ENCODE measurements around the gene IGLL5.

Gene IGLL5

DNA sequence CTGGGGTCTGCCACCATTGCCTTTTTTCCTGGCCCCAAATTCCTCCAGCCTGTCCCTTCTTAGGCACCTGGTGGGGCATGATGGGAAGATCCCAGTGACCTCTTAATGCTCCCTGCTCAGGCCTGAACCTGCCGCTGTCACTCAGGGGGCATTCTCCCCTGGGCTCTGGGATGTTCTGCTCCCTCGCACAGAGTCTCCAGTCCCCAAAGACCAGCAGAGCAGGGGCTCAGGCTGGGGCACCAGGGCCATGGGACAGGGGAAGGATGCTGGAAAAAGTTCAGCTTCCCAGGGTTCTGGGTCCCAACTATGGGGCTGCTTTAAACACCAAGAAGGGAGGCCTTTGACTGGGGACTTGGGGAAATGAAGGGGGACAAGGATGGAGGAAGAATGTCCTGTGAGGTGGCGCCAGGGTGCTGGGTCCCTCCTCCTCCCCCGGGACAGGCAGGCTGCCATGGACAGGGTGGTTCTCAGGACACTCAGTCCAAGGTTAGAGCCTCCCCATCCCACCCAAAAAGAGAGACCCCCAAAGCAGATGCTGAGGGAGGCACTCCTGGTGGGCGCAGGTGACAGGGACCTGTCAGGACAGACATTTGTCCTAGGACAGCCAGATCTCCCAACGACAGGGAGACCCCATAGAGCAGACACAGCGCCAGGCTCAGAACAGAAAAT, 30.8 kb downstream of the IGLL5 start:
- CTCF ChIA-PET: no interaction called here

DNA sequence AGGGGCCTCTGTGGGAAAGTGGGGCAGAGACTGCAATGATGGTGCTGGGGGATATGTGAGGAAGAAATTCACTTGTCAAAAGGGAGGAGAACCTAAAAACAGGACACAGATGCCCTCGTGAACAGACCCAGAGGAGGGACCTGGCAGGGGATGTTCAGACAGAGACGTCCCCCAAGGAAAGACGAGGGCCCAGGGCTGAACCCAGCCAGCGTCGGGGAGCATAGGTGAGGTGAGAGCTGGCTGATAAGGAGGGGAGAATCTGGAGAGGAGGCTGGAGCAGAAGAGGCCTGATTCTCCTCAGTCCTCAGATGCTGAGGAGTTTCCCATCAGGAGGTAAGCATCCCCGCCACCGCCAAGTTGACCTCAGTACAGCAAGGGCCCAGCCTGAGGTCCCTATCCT, 31.4 kb downstream of the IGLL5 start:
- POLR2A ChIA-PET: no interaction called here
- CTCF ChIA-PET: interaction anchor here (1.1 kb wide), 1 partner anchor 17 kb away, joined by 3 read pairs; no protein-coding TSS in a partner anchor

More for the DNA sequence above, 30.8 kb downstream of the IGLL5 start:
- Histone ChIP-seq H3K27ac (ENCODE audit: extremely low read depth, low read depth, low read length) (no peak overlapping the region), H3K9me3 (ENCODE audit: control insufficient read depth, insufficient read depth, low read depth, low read length) (no peaks in the 10 kb centered on the region), H3K4me1 (ENCODE audit: control insufficient read depth, insufficient read depth, low read length) (no peaks in the 10 kb centered on the region), H3K4me3 (ENCODE audit: low read depth, low read length) (no peak overlapping the region), H3K36me3 (ENCODE audit: control insufficient read depth in 2 of 2, insufficient read depth in 1 of 2, low read length in 2 of 2) (no peaks in the 10 kb centered on the region)
- no peak for TF ChIP-seq ZNF701 (tag by site-specific recombination; IDR thresholded peaks at IDR 0.05)
- TF ChIP-seq ZNF174 (tag by site-specific recombination; IDR thresholded peaks at IDR 0.05): no peak
- no peak for TF ChIP-seq ZNF791 (tag by site-specific recombination; IDR thresholded peaks at IDR 0.05)
- POLR2A ChIA-PET: no interaction called here

DNA sequence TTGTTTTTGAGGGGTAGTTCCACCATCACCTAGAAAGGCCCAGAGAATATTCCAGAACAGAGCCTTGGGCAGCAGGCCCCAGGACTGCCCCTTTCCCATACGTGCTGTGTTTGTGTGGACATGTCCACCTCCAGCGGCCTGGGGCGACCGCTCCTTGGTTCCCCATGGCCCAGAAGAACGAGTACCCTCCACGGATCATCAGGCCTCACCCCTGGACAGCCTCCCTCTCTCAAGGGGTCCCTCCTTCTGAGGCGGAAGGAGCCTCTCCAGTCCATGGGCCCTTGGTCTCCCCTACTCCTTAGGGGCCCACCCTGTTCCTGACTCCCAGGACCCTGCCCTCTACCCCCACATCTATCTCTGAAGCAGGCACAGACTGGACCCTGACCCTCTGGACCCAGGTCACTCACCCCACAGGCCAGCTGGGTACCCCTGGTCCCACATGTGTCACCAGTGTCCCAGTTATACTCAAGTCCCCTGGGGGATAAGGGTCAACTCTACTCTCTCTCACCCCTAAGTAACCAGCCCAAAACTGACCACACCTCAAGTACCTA, 32.6 kb downstream of the IGLL5 start:
- H3K9me3 ChIP-seq (ENCODE audit: control insufficient read depth, insufficient read depth, low read depth, low read length): no peaks in the 10 kb centered on the region
- no peaks in the 10 kb centered on the region for H3K36me3 ChIP-seq (ENCODE audit: control insufficient read depth in 2 of 2, insufficient read depth in 1 of 2, low read length in 2 of 2)
- ChIA-PET POLR2A (no interaction called here), CTCF (interaction anchor here (0.7 to 1.1 kb wide), 2 partner anchors 16 to 23 kb away, joined by 3 read pairs; no protein-coding TSS in a partner anchor)
- no peak overlapping the region for H3K27ac ChIP-seq (ENCODE audit: extremely low read depth, low read depth, low read length)
- no peaks in the 10 kb centered on the region for H3K4me1 ChIP-seq (ENCODE audit: control insufficient read depth, insufficient read depth, low read length)
- no peak overlapping the region for H3K4me3 ChIP-seq (ENCODE audit: low read depth, low read length)
- TF ChIP-seq ZNF157 (tag by site-specific recombination; IDR thresholded peaks at IDR 0.05) (no peak), REPIN1 (tag by site-specific recombination; IDR thresholded peaks at IDR 0.05; ENCODE audit: low read depth) (no peak), ZNF133 (tag by site-specific recombination; IDR thresholded peaks at IDR 0.05) (no peak), ZNF510 (tag by site-specific recombination; IDR thresholded peaks at IDR 0.05; ENCODE audit: insufficient replicate concordance) (no peak), ZNF670 (tag by site-specific recombination; IDR thresholded peaks at IDR 0.05; ENCODE audit: low read depth) (no peak), ZNF404 (tag by site-specific recombination; IDR thresholded peaks at IDR 0.05) (no peak), ZSCAN16 (tag by site-specific recombination; IDR thresholded peaks at IDR 0.05) (no peak), TCF7L2 (IDR thresholded peaks at IDR 0.05; ENCODE audit: borderline replicate concordance, low read depth, low read length) (no peak), ZBTB17 (tag by site-specific recombination; IDR thresholded peaks at IDR 0.05) (no peak), ZBTB7A (tag by site-specific recombination; IDR thresholded peaks at IDR 0.05; ENCODE audit: low read depth) (no peak)
- TF ChIP-seq, protein P1, sequence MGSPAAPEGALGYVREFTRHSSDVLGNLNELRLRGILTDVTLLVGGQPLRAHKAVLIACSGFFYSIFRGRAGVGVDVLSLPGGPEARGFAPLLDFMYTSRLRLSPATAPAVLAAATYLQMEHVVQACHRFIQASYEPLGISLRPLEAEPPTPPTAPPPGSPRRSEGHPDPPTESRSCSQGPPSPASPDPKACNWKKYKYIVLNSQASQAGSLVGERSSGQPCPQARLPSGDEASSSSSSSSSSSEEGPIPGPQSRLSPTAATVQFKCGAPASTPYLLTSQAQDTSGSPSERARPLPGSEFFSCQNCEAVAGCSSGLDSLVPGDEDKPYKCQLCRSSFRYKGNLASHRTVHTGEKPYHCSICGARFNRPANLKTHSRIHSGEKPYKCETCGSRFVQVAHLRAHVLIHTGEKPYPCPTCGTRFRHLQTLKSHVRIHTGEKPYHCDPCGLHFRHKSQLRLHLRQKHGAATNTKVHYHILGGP (tag by site-specific recombination; IDR thresholded peaks at IDR 0.05): no peak
- TF ChIP-seq, protein P2, sequence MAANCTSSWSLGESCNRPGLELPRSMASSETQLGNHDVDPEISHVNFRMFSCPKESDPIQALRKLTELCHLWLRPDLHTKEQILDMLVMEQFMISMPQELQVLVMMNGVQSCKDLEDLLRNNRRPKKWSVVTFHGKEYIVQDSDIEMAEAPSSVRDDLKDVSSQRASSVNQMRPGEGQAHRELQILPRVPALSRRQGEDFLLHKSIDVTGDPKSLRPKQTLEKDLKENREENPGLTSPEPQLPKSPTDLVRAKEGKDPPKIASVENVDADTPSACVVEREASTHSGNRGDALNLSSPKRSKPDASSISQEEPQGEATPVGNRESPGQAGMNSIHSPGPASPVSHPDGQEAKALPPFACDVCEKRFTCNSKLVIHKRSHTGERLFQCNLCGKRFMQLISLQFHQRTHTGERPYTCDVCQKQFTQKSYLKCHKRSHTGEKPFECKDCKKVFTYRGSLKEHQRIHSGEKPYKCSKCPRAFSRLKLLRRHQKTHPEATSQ (tag by site-specific recombination; IDR thresholded peaks at IDR 0.05): no peak
- TF ChIP-seq, protein P3, sequence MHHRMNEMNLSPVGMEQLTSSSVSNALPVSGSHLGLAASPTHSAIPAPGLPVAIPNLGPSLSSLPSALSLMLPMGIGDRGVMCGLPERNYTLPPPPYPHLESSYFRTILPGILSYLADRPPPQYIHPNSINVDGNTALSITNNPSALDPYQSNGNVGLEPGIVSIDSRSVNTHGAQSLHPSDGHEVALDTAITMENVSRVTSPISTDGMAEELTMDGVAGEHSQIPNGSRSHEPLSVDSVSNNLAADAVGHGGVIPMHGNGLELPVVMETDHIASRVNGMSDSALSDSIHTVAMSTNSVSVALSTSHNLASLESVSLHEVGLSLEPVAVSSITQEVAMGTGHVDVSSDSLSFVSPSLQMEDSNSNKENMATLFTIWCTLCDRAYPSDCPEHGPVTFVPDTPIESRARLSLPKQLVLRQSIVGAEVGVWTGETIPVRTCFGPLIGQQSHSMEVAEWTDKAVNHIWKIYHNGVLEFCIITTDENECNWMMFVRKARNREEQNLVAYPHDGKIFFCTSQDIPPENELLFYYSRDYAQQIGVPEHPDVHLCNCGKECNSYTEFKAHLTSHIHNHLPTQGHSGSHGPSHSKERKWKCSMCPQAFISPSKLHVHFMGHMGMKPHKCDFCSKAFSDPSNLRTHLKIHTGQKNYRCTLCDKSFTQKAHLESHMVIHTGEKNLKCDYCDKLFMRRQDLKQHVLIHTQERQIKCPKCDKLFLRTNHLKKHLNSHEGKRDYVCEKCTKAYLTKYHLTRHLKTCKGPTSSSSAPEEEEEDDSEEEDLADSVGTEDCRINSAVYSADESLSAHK (tag by site-specific recombination; IDR thresholded peaks at IDR 0.05): no peak
- TF ChIP-seq, protein P4, sequence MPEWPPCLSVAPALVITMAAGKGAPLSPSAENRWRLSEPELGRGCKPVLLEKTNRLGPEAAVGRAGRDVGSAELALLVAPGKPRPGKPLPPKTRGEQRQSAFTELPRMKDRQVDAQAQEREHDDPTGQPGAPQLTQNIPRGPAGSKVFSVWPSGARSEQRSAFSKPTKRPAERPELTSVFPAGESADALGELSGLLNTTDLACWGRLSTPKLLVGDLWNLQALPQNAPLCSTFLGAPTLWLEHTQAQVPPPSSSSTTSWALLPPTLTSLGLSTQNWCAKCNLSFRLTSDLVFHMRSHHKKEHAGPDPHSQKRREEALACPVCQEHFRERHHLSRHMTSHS (tag by site-specific recombination; IDR thresholded peaks at IDR 0.05): no peak

More for the DNA sequence above, 31.4 kb downstream of the IGLL5 start:
- Histone ChIP-seq H3K36me3 (ENCODE audit: control insufficient read depth in 2 of 2, insufficient read depth in 1 of 2, low read length in 2 of 2) (no peaks in the 10 kb centered on the region), H3K27ac (ENCODE audit: extremely low read depth, low read depth, low read length) (no peak overlapping the region), H3K4me3 (ENCODE audit: low read depth, low read length) (no peak overlapping the region), H3K9me3 (ENCODE audit: control insufficient read depth, insufficient read depth, low read depth, low read length) (no peaks in the 10 kb centered on the region), H3K4me1 (ENCODE audit: control insufficient read depth, insufficient read depth, low read length) (no peaks in the 10 kb centered on the region)
- TF ChIP-seq ZBTB7A (tag by site-specific recombination; IDR thresholded peaks at IDR 0.05; ENCODE audit: low read depth) (no peak), KLF9 (tag by site-specific recombination; IDR thresholded peaks at IDR 0.05; ENCODE audit: low read depth) (no peak), YY1 (tag by site-specific recombination; IDR thresholded peaks at IDR 0.05) (no peak), ZNF426 (tag by site-specific recombination; IDR thresholded peaks at IDR 0.05) (no peak), ZNF521 (tag by site-specific recombination; IDR thresholded peaks at IDR 0.05) (no peak)
- TF ChIP-seq, protein P5, sequence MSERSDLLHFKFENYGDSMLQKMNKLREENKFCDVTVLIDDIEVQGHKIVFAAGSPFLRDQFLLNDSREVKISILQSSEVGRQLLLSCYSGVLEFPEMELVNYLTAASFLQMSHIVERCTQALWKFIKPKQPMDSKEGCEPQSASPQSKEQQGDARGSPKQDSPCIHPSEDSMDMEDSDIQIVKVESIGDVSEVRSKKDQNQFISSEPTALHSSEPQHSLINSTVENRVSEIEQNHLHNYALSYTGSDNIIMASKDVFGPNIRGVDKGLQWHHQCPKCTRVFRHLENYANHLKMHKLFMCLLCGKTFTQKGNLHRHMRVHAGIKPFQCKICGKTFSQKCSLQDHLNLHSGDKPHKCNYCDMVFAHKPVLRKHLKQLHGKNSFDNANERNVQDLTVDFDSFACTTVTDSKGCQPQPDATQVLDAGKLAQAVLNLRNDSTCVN (tag by site-specific recombination; optimal IDR thresholded peaks at IDR 0.05): no peak
